DOHH2 (cell line): ENCODE results near the gene CASP8AP2.

Experiments used
- H3F3A ChIP-seq: fragments of 200-600 bp; sonication (generic), shearing (Covaris generic); 2 replicates; pipeline ENCODE4 v1.6.0; 2016; ENCODE audit warnings: antibody characterized with exemption, mild to moderate bottlenecking; ENCODE audit not compliant: control insufficient read depth, insufficient read depth
- H3K27ac ChIP-seq: fragments of 200-600 bp; sonication (generic); 2 replicates; pipeline ENCODE4 v1.5.1; 2014; ENCODE audit warnings: low read depth, mild to moderate bottlenecking, low read length, moderate library complexity
- H3K27me3 ChIP-seq: fragments of 200-600 bp; sonication (generic); 2 replicates; pipeline ENCODE4 v1.6.1; 2014; ENCODE audit warnings: mild to moderate bottlenecking, low read length, mixed read lengths; ENCODE audit not compliant: control insufficient read depth
- H3K36me3 ChIP-seq: fragments of 200-600 bp; sonication (generic); 2 replicates; pipeline ENCODE4 v1.6.1; 2014; ENCODE audit warnings: mild to moderate bottlenecking, low read length, moderate library complexity, mixed read lengths; ENCODE audit not compliant: control insufficient read depth
- H3K4me1 ChIP-seq: fragments of 200-600 bp; sonication (generic); 2 replicates; pipeline ENCODE4 v1.6.1; 2014; ENCODE audit warnings: mild to moderate bottlenecking, low read length, mixed read lengths; ENCODE audit not compliant: control insufficient read depth
- H3K4me2 ChIP-seq: fragments of 200-600 bp; sonication (generic); 2 replicates; pipeline ENCODE4 v1.6.0; 2014; ENCODE audit warnings: mild to moderate bottlenecking, low read length, moderate library complexity
- H3K4me3 ChIP-seq: fragments of 200-600 bp; sonication (generic); 2 replicates; pipeline ENCODE4 v1.5.1; 2014; ENCODE audit warnings: mild to moderate bottlenecking, low read length, mixed read lengths
- H3K79me2 ChIP-seq: fragments of 200-600 bp; sonication (generic); 2 replicates; pipeline ENCODE4 v1.6.1; 2014; ENCODE audit warnings: mild to moderate bottlenecking, low read length, mixed read lengths; ENCODE audit not compliant: control insufficient read depth
- H3K9me2 ChIP-seq: fragments of 200-600 bp; sonication (generic); replicated peaks from 2 replicates; pipeline ENCODE4 v1.6.1; 2014; ENCODE audit warnings: mild to moderate bottlenecking, low read length, mixed read lengths; ENCODE audit not compliant: control insufficient read depth
- H3K9me3 ChIP-seq: fragments of 200-600 bp; sonication (generic); 2 replicates; pipeline ENCODE4 v1.6.1; 2014; ENCODE audit warnings: antibody characterized with exemption, low read length, mixed read lengths; ENCODE audit not compliant: control insufficient read depth, insufficient read depth
- H4K20me1 ChIP-seq: fragments of 200-600 bp; sonication (generic); 2 replicates; pipeline ENCODE4 v1.6.0; 2014; ENCODE audit warnings: low read depth, mild to moderate bottlenecking, antibody characterized with exemption, low read length, moderate library complexity; ENCODE audit not compliant: control insufficient read depth, insufficient read depth
- EZH2phosphoT487 ChIP-seq: fragments of 200-600 bp; sonication (generic); IDR thresholded peaks from 2 replicates; pipeline ENCODE4 v1.6.1; 2017; ENCODE audit warnings: borderline replicate concordance, mild to moderate bottlenecking, antibody characterized with exemption, low read length, moderate library complexity, mixed read lengths
- TF ChIP-seq, protein P1 (sequence below): fragments of 200-600 bp; sonication (generic); IDR thresholded peaks from one replicate; pipeline ENCODE4 v1.5.1; 2014; ENCODE audit warnings: antibody characterized with exemption, mild to moderate bottlenecking, low read depth, low read length; ENCODE audit not compliant: poor library complexity, severe bottlenecking

CASP8AP2 gene

DNA sequence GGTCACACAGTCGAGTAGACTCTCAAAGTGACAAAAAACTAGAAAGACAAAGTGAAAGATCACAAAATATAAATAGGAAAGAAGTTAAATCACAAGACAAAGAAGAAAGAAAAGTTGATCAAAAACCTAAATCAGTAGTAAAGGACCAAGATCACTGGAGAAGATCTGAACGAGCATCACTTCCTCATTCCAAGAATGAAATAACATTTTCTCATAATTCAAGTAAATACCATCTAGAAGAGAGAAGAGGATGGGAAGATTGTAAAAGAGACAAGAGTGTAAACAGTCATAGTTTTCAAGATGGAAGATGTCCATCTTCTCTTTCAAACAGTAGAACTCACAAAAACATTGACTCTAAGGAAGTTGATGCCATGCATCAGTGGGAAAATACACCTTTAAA, 33.0 kb downstream of the CASP8AP2 start:
- Histone ChIP-seq H3F3A (no peaks in the 10 kb centered on the region), H3K9me3 (no peaks in the 10 kb centered on the region), H3K27ac (no peak overlapping the region), H4K20me1 (peaks cover 6% of the 10 kb centered on the region; the same call in 1 of the 2 replicates), H3K4me1 (peaks cover 3% of the 10 kb centered on the region), H3K36me3 (peaks cover 82% of the 10 kb centered on the region), H3K27me3 (no peaks in the 10 kb centered on the region), H3K79me2 (no peaks in the 10 kb centered on the region), H3K9me2 (no peaks in the 10 kb centered on the region), H3K4me3 (no peak overlapping the region), H3K4me2 (no peak overlapping the region)
- TF ChIP-seq, protein P1, sequence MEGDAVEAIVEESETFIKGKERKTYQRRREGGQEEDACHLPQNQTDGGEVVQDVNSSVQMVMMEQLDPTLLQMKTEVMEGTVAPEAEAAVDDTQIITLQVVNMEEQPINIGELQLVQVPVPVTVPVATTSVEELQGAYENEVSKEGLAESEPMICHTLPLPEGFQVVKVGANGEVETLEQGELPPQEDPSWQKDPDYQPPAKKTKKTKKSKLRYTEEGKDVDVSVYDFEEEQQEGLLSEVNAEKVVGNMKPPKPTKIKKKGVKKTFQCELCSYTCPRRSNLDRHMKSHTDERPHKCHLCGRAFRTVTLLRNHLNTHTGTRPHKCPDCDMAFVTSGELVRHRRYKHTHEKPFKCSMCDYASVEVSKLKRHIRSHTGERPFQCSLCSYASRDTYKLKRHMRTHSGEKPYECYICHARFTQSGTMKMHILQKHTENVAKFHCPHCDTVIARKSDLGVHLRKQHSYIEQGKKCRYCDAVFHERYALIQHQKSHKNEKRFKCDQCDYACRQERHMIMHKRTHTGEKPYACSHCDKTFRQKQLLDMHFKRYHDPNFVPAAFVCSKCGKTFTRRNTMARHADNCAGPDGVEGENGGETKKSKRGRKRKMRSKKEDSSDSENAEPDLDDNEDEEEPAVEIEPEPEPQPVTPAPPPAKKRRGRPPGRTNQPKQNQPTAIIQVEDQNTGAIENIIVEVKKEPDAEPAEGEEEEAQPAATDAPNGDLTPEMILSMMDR, result no peak
- no peak for TF ChIP-seq EZH2phosphoT487

DNA sequence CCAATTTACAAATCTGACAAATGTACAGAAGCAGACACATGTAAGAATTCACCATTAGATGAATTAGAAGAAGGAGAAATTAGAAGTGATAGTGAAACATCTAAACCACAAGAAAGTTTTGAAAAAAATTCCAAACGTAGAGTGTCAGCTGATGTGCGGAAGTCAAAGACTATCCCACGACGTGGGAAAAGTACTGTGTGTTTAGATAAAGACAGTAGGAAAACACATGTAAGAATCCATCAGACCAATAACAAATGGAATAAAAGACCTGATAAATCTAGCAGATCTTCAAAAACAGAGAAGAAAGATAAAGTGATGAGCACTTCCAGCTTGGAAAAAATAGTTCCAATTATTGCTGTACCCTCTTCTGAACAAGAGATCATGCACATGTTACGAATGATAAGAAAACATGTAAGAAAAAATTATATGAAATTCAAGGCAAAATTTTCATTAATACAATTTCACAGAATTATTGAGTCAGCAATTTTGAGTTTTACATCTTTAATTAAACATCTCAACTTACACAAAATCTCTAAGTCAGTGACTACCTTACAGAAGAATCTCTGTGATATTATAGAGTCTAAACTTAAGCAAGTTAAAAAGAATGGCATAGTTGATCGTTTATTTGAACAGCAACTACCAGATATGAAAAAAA, 36.5 kb downstream of the CASP8AP2 start:
- peaks cover 6% of the 10 kb centered on the region; the same call in 1 of the 2 replicates for H4K20me1 ChIP-seq
- no peak overlapping the region for H3K4me2 ChIP-seq
- no peaks in the 10 kb centered on the region for H3K9me3 ChIP-seq
- TF ChIP-seq, protein P1, result no peak
- TF ChIP-seq EZH2phosphoT487, result no peak
- H3K9me2 ChIP-seq, result no peaks in the 10 kb centered on the region
- H3K27ac ChIP-seq, result no peak overlapping the region
- no peaks in the 10 kb centered on the region for H3F3A ChIP-seq
- H3K27me3 ChIP-seq, result no peaks in the 10 kb centered on the region
- no peaks in the 10 kb centered on the region for H3K79me2 ChIP-seq
- peaks cover 89% of the 10 kb centered on the region for H3K36me3 ChIP-seq
- H3K4me3 ChIP-seq, result no peak overlapping the region
- H3K4me1 ChIP-seq, result peaks cover 3% of the 10 kb centered on the region

DNA sequence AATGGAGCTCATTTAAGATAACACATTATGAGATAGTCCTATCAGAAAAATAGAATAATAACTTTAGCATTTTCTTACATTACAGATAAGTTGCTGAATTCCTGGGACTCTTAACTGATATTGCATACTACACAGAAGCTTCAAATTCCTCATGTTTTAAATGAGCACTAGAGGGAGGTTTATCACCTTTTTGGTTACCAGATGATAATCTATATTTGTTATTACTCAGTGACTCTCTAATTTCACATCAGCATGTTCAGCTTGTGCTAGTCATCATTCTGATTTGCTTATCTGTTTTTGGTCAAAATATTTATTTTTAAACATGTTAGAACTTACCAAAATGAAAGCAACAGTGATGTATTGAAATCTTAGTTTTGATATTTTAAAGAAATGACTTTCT, 44.0 kb downstream of the CASP8AP2 start:
- Histone ChIP-seq H3K9me3 (no peaks in the 10 kb centered on the region), H4K20me1 (no peaks in the 10 kb centered on the region), H3K27ac (no peak overlapping the region), H3K79me2 (no peaks in the 10 kb centered on the region), H3K4me2 (no peak overlapping the region), H3K9me2 (no peaks in the 10 kb centered on the region), H3K27me3 (no peaks in the 10 kb centered on the region), H3K4me3 (no peak overlapping the region), H3K36me3 (peaks cover 39% of the 10 kb centered on the region), H3F3A (no peaks in the 10 kb centered on the region), H3K4me1 (no peaks in the 10 kb centered on the region)
- TF ChIP-seq, protein P1, result no peak
- TF ChIP-seq EZH2phosphoT487, result no peak
